Mesenchymal stem cell (in vitro differentiated cells and primary cell): ENCODE results near the gene ZAR1.

Experiments used
- DNase-seq: peaks from one replicate; pipeline ENCODE4 v3.0.0-alpha.2; 2013
- H2AFZ ChIP-seq: one replicate; pipeline ENCODE4 v1.6.1; 2013; ENCODE audit warnings: low read depth, mild to moderate bottlenecking, control low read depth, inconsistent platforms, low read length, moderate library complexity
- H2AK5ac ChIP-seq: 2 replicates; pipeline ENCODE4 v1.6.1; 2013; ENCODE audit warnings: low read length, moderate library complexity, mild to moderate bottlenecking, inconsistent platforms; ENCODE audit not compliant: severe bottlenecking
- H2BK120ac ChIP-seq: one replicate; pipeline ENCODE4 v1.6.1; 2013; ENCODE audit warnings: low read depth, mild to moderate bottlenecking, inconsistent platforms, low read length, moderate library complexity
- H2BK12ac ChIP-seq, 2 experiments: one replicate each; pipeline ENCODE4 v1.6.1; 2013; ENCODE audit warnings: inconsistent platforms in 2 of 2, low read length in 2 of 2, mild to moderate bottlenecking in 2 of 2, moderate library complexity in 2 of 2, control low read depth in 1 of 2
- H2BK15ac ChIP-seq: one replicate; pipeline ENCODE4 v1.6.1; 2013; ENCODE audit warnings: mild to moderate bottlenecking, low read depth, inconsistent platforms; ENCODE audit not compliant: poor library complexity, severe bottlenecking
- H2BK5ac ChIP-seq: 2 replicates; pipeline ENCODE4 v1.6.1; 2013; ENCODE audit warnings: low read depth, mild to moderate bottlenecking, low read length, control low read depth, inconsistent platforms; ENCODE audit not compliant: poor library complexity, severe bottlenecking
- H3K14ac ChIP-seq, 2 experiments: one replicate each; pipeline ENCODE4 v1.6.1; 2013; ENCODE audit warnings: inconsistent platforms in 2 of 2, low read length in 2 of 2, control low read depth in 1 of 2, mild to moderate bottlenecking in 1 of 2, moderate library complexity in 1 of 2
- H3K18ac ChIP-seq, 2 experiments: one replicate each; pipeline ENCODE4 v1.6.1; 2013; ENCODE audit warnings: inconsistent platforms in 2 of 2, low read length in 2 of 2, control low read depth in 1 of 2, low read depth in 1 of 2, mild to moderate bottlenecking in 1 of 2
- H3K23ac ChIP-seq, 2 experiments: one replicate each; pipeline ENCODE4 v1.6.1; 2013; ENCODE audit warnings: inconsistent platforms in 2 of 2, low read length in 2 of 2, mild to moderate bottlenecking in 2 of 2, moderate library complexity in 2 of 2, control low read depth in 1 of 2
- H3K27ac ChIP-seq: 2 replicates; pipeline ENCODE4 v1.5.1; 2013; ENCODE audit warnings: mild to moderate bottlenecking, moderate library complexity, low read length, control low read depth, inconsistent platforms; ENCODE audit not compliant: poor library complexity, severe bottlenecking
- H3K27me3 ChIP-seq, 2 experiments: 2 replicates each; pipeline versions ENCODE4 v1.6.1 to v1.7.0; 2013; ENCODE audit warnings: low read length in 2 of 2, mild to moderate bottlenecking in 2 of 2, moderate library complexity in 2 of 2, control low read depth in 1 of 2, inconsistent platforms in 1 of 2; ENCODE audit not compliant: control insufficient read depth in 1 of 2, insufficient read depth in 1 of 2
- H3K36me3 ChIP-seq, 2 experiments: 2 replicates each; pipeline versions ENCODE4 v1.6.1 to v1.7.0; 2013; ENCODE audit warnings: low read length in 2 of 2, control low read depth in 1 of 2, inconsistent platforms in 1 of 2, low read depth in 1 of 2, mild to moderate bottlenecking in 1 of 2; ENCODE audit not compliant: insufficient read depth in 2 of 2, control insufficient read depth in 1 of 2
- H3K4ac ChIP-seq, 2 experiments: one replicate each; pipeline ENCODE4 v1.6.1; 2013; ENCODE audit warnings: inconsistent platforms in 2 of 2, low read length in 2 of 2, mild to moderate bottlenecking in 2 of 2, moderate library complexity in 2 of 2, control low read depth in 1 of 2, low read depth in 1 of 2
- H3K4me1 ChIP-seq: 2 replicates; pipeline ENCODE4 v1.6.1; 2013; ENCODE audit warnings: low read depth, low read length, control low read depth; ENCODE audit not compliant: control insufficient read depth, insufficient read depth
- H3K4me2 ChIP-seq: 2 replicates; pipeline ENCODE4 v1.6.1; 2013; ENCODE audit warnings: low read length, mild to moderate bottlenecking, inconsistent platforms; ENCODE audit not compliant: poor library complexity, severe bottlenecking
- H3K4me3 ChIP-seq, 2 experiments: 2 replicates each; pipeline versions ENCODE4 v1.5.1 to v1.7.0; 2013; ENCODE audit warnings: low read length in 2 of 2, mild to moderate bottlenecking in 2 of 2, control low read depth in 1 of 2, low read depth in 1 of 2; ENCODE audit not compliant: insufficient read depth in 1 of 2
- H3K79me1 ChIP-seq: replicated peaks from 2 replicates; pipeline ENCODE4 v1.6.1; 2013; ENCODE audit warnings: mild to moderate bottlenecking, control low read depth, low read length, inconsistent platforms; ENCODE audit not compliant: poor library complexity, severe bottlenecking
- H3K9ac ChIP-seq: 2 replicates; pipeline ENCODE4 v1.7.0; 2013; ENCODE audit warnings: mild to moderate bottlenecking, low read length, moderate library complexity
- H3K9me3 ChIP-seq: 2 replicates; pipeline ENCODE4 v1.7.0; 2013; ENCODE audit warnings: mild to moderate bottlenecking, low read length; ENCODE audit not compliant: control insufficient read depth
- H4K8ac ChIP-seq: one replicate; pipeline ENCODE4 v1.6.1; 2013; ENCODE audit warnings: inconsistent platforms, mild to moderate bottlenecking, low read length, moderate library complexity
- H4K91ac ChIP-seq: one replicate; pipeline ENCODE4 v1.6.1; 2013; ENCODE audit warnings: mild to moderate bottlenecking, low read length, inconsistent platforms
- WGBS: methylation state at CpG from one replicate; pipeline ENCODE4 v1.1.7; 2013; ENCODE audit warnings: mixed read lengths; 5-methylcytosine and 5-hydroxymethylcytosine counted together

Gene ZAR1

GRCh38 chr4:48470137-48470536 lies 19.9 kb upstream of the ZAR1 start:
- H3K4me3 ChIP-seq: no peak overlapping the region
- H3K27me3 ChIP-seq: no peaks in the 10 kb centered on the region
- H3K27ac ChIP-seq: no peak overlapping the region
- no peak overlapping the region for H3K4me2 ChIP-seq
- no peak overlapping the region for H3K9ac ChIP-seq
- no peak overlapping the region for H4K91ac ChIP-seq
- no peak overlapping the region for H2BK120ac ChIP-seq
- no peaks in the 10 kb centered on the region for H3K9me3 ChIP-seq
- H3K23ac ChIP-seq: no peak overlapping the region
- H2BK12ac ChIP-seq: no peak overlapping the region
- H3K79me1 ChIP-seq: no peaks in the 10 kb centered on the region
- no peak overlapping the region for H3K18ac ChIP-seq
- no peaks in the 10 kb centered on the region for H3K4me1 ChIP-seq
- H3K14ac ChIP-seq: no peak overlapping the region
- no CpG with 5 or more reads among the region's 1 CpG for WGBS
- H2AFZ ChIP-seq: no peak overlapping the region
- no peak overlapping the region for H2BK5ac ChIP-seq
- no peak for DNase-seq
- no peak overlapping the region for H4K8ac ChIP-seq
- no peaks in the 10 kb centered on the region for H3K36me3 ChIP-seq
- H2AK5ac ChIP-seq: no peak overlapping the region
- no peak overlapping the region for H3K4ac ChIP-seq
- H2BK15ac ChIP-seq: no peak overlapping the region

- H2AK5ac ChIP-seq: no peak overlapping the region
- no peak overlapping the region for H3K14ac ChIP-seq
- no peak overlapping the region for H3K9ac ChIP-seq
- no peak overlapping the region for H2AFZ ChIP-seq
- H2BK5ac ChIP-seq: no peak overlapping the region
- H3K4me3 ChIP-seq: no peak overlapping the region
- no peak overlapping the region for H3K4ac ChIP-seq
- no peak overlapping the region for H2BK15ac ChIP-seq
- no peak overlapping the region for H3K23ac ChIP-seq
- no peak for DNase-seq
- H2BK12ac ChIP-seq: no peak overlapping the region
- H2BK120ac ChIP-seq: no peak overlapping the region
- no peaks in the 10 kb centered on the region for H3K36me3 ChIP-seq
- H3K27ac ChIP-seq: no peak overlapping the region
- no peak overlapping the region for H3K4me2 ChIP-seq
- no peak overlapping the region for H4K8ac ChIP-seq
- H3K27me3 ChIP-seq: peaks cover 0 to under 1% of the 10 kb centered on the region in 2 experiments
- H4K91ac ChIP-seq: no peak overlapping the region
- no peak overlapping the region for H3K18ac ChIP-seq
- no peaks in the 10 kb centered on the region for H3K79me1 ChIP-seq
- WGBS: 48% methylated on average over 2 of the region's 2 CpGs
- H3K9me3 ChIP-seq: no peaks in the 10 kb centered on the region
- no peaks in the 10 kb centered on the region for H3K4me1 ChIP-seq
Measured at GRCh38 chr4:48470570-48470969, 19.5 kb upstream of the ZAR1 start.

GRCh38 chr4:48472794-48473193 lies 17.3 kb upstream of the ZAR1 start:
- Histone ChIP-seq H2AFZ (no peak overlapping the region), H2BK5ac (no peak overlapping the region), H2BK12ac (no peak overlapping the region), H3K23ac (no peak overlapping the region), H3K18ac (no peak overlapping the region), H3K4ac (no peak overlapping the region), H3K4me1 (no peaks in the 10 kb centered on the region), H3K4me2 (no peak overlapping the region), H3K79me1 (no peaks in the 10 kb centered on the region), H3K36me3 (no peaks in the 10 kb centered on the region), H4K8ac (no peak overlapping the region), H4K91ac (no peak overlapping the region), H3K27ac (no peak overlapping the region), H2BK120ac (no peak overlapping the region), H3K9me3 (no peaks in the 10 kb centered on the region), H2AK5ac (no peak overlapping the region), H3K14ac (no peak overlapping the region), H2BK15ac (no peak overlapping the region), H3K9ac (no peak overlapping the region), H3K27me3 (peaks cover 0 to 5% of the 10 kb centered on the region in 2 experiments), H3K4me3 (no peak overlapping the region)
- DNase-seq: no peak
- no CpG with 5 or more reads among the region's 1 CpG for WGBS

GRCh38 chr4:48475770-48476169 lies 14.3 kb upstream of the ZAR1 start:
- H2AFZ ChIP-seq: no peak overlapping the region
- no peaks in the 10 kb centered on the region for H3K9me3 ChIP-seq
- no peak overlapping the region for H3K4me3 ChIP-seq
- H3K4me2 ChIP-seq: no peak overlapping the region
- no peak overlapping the region for H4K8ac ChIP-seq
- no peak overlapping the region for H3K14ac ChIP-seq
- no peak overlapping the region for H4K91ac ChIP-seq
- H3K4me1 ChIP-seq: no peaks in the 10 kb centered on the region
- no peak overlapping the region for H2BK5ac ChIP-seq
- no peak overlapping the region for H2BK120ac ChIP-seq
- no peak overlapping the region for H2AK5ac ChIP-seq
- 94% methylated on average over 6 of the region's 6 CpGs for WGBS
- no peak overlapping the region for H3K27ac ChIP-seq
- peaks cover 0 to 11% of the 10 kb centered on the region in 2 experiments for H3K27me3 ChIP-seq
- H3K36me3 ChIP-seq: no peaks in the 10 kb centered on the region
- H3K18ac ChIP-seq: no peak overlapping the region
- H3K9ac ChIP-seq: no peak overlapping the region
- DNase-seq: no peak
- H2BK12ac ChIP-seq: no peak overlapping the region
- H3K4ac ChIP-seq: no peak overlapping the region
- no peak overlapping the region for H2BK15ac ChIP-seq
- H3K79me1 ChIP-seq: no peaks in the 10 kb centered on the region
- no peak overlapping the region for H3K23ac ChIP-seq
